K562 (cell line): ENCODE data around the gene CYP4F12. TPM values are rescaled to one million over a fixed set of nuclear protein-coding genes. Genes with fewer than 3 reads are reported as not detected.
A peak's percentile ranks its signal among the peaks of the same experiment; 100 is the strongest.

ENCODE experiments used
- EHMT2 ChIP-seq: fragments of 450-650 bp; IDR thresholded peaks from 2 replicates; pipeline ENCODE4 v1.6.1; 2018; ENCODE audit warnings: antibody characterized with exemption
- KLF1 ChIP-seq: fragments of 450-650 bp; IDR thresholded peaks from 2 replicates; pipeline ENCODE4 v1.6.1; 2016; ENCODE audit warnings: missing genetic modification characterization, missing compliant biosample characterization
- KLF16 ChIP-seq: IDR thresholded peaks from 2 replicates; pipeline ENCODE4 v1.6.1; 2016; ENCODE audit warnings: antibody characterized with exemption
- KLF6 ChIP-seq: fragments of 250-450 bp; sonication (Bioruptor Pico); IDR thresholded peaks from 2 replicates; pipeline ENCODE4 v1.4.0; 2020; ENCODE audit warnings: mild to moderate bottlenecking, moderate library complexity, borderline replicate concordance
- PCBP1 ChIP-seq: fragments of 200-400 bp; formaldehyde crosslinking; IDR thresholded peaks from 2 replicates; pipeline ENCODE4 v1.6.1; 2018; ENCODE audit warnings: mild to moderate bottlenecking, low read depth, low read length; ENCODE audit not compliant: poor library complexity, severe bottlenecking
- PHB2 ChIP-seq: fragments of 450-650 bp; IDR thresholded peaks from 2 replicates; pipeline ENCODE4 v1.6.1; 2017; ENCODE audit warnings: low read depth
- PRMT5 ChIP-seq: sonication (generic); formaldehyde crosslinking; IDR thresholded peaks from 2 replicates; pipeline ENCODE4 v1.5.0; 2020; ENCODE audit warnings: missing genetic modification reagents
- TAF1 ChIP-seq: IDR thresholded peaks from 2 replicates; pipeline ENCODE4 v1.6.1; 2011; ENCODE audit warnings: mild to moderate bottlenecking, low read length, moderate library complexity; ENCODE audit not compliant: insufficient read depth, control insufficient read depth, severe bottlenecking; ENCODE audit errors: extremely low read depth
- U2AF1 ChIP-seq: fragments of 200-400 bp; formaldehyde crosslinking; optimal IDR thresholded peaks from 2 replicates; pipeline ENCODE3; 2017; ENCODE audit warnings: mild to moderate bottlenecking, low read depth, low read length, moderate library complexity
- ZBTB2 ChIP-seq: fragments of 450-650 bp; IDR thresholded peaks from 2 replicates; pipeline ENCODE4 v1.6.1; 2016; ENCODE audit warnings: antibody characterized with exemption
- ZNF3 ChIP-seq: fragments of 250-450 bp; sonication (Bioruptor Pico); IDR thresholded peaks from 2 replicates; pipeline ENCODE4 v1.5.0; 2021; ENCODE audit warnings: mild to moderate bottlenecking, moderate library complexity
- ZNF644 ChIP-seq: fragments of 200-800 bp; sonication (Bioruptor generic); IDR thresholded peaks from 2 replicates; pipeline ENCODE4 v1.6.1; 2016; ENCODE audit warnings: low read depth, missing genetic modification characterization, missing compliant biosample characterization
- polyA plus RNA-seq, 8 experiments: library from polyadenylated mRNA; depleted of rRNA in 4 of 8; stranded (reverse) in 5 of 8; unstranded in 3 of 8; fragments of >200 nt; fragmentation: Nextera tagmentation in 2 of 8; fragmentation: Illumina TruSeq in 1 of 8; extraction: Ambion mirVana in 2 of 8; extraction: Trizol in 1 of 8; gene quantifications; 2 replicates each; pipeline versions ENCODE4 v1.2.1 to v1.2.3, GENCODE V29; 2011 to 2014; ENCODE audit warnings: inconsistent platforms in 1 of 8, missing spikeins in 1 of 8
- total RNA-seq, 7 experiments: library from RNA; depleted of rRNA in 6 of 7; stranded (reverse); fragments of >200 nt in 6 of 7; fragmentation: Illumina TruSeq in 2 of 7; extraction: Trizol in 2 of 7; gene quantifications; 2 replicates each; pipeline versions ENCODE4 v1.2.1 to v1.2.3, GENCODE V29; 2011 to 2021; ENCODE audit warnings: low replicate concordance in 1 of 7
- TF ChIP-seq, protein P1 (sequence below), 2 experiments: fragments of 450-650 bp in 1 of 2; sonication (generic) in 1 of 2; formaldehyde crosslinking in 1 of 2; IDR thresholded peaks; 2 replicates each; pipeline versions ENCODE4 v1.7.1 to v1.9.0; 2016 to 2022; ENCODE audit warnings: inconsistent platforms in 1 of 2, mild to moderate bottlenecking in 1 of 2, missing genetic modification reagents in 1 of 2
- TF ChIP-seq, protein P2 (sequence below): fragments of 450-650 bp; formaldehyde crosslinking; conservative IDR thresholded peaks from 2 replicates; pipeline ENCODE4 v1.4.0; 2022; ENCODE audit warnings: mild to moderate bottlenecking, missing genetic modification characterization
- TF ChIP-seq, protein P3 (sequence below): fragments of 250-450 bp; sonication (Bioruptor Pico); IDR thresholded peaks from 2 replicates; pipeline ENCODE4 v1.5.1; 2021; ENCODE audit warnings: mild to moderate bottlenecking

The CYP4F12 gene
- total and polyA plus RNA-seq, 9 of the 15 experiments (the other 6 are each of a cell fraction or from before 2014, with no cell fraction given) = not detected

DNA sequence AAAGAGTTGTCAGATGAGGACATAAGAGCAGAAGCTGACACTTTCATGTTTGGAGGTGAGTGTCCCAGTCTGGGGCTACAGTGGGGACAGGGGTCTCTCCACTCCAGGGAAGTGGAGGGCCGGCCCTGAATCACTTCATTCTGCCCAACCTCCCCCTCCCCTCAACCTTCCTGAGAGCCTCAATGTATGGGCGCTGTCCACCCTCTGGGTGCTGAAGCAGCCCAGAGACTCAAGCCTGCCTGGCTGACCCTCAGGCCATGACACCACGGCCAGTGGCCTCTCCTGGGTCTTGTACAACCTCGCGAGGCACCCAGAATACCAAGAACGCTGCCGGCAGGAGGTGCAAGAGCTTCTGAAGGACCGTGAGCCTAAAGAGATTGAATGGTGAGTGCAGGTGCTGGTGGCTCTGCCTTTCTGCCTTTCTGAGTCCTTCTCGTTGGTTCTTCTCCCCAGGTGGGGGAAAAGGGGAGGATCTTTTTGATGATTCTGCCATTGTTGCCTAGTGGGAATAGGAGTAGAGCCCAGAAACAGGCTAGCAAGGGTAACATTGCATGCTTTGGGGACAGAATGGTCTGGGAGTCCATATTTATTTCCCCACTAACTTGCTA lies 49.1 kb upstream of the CYP4F12 start (continued):
- TF ChIP-seq, protein P1, sequence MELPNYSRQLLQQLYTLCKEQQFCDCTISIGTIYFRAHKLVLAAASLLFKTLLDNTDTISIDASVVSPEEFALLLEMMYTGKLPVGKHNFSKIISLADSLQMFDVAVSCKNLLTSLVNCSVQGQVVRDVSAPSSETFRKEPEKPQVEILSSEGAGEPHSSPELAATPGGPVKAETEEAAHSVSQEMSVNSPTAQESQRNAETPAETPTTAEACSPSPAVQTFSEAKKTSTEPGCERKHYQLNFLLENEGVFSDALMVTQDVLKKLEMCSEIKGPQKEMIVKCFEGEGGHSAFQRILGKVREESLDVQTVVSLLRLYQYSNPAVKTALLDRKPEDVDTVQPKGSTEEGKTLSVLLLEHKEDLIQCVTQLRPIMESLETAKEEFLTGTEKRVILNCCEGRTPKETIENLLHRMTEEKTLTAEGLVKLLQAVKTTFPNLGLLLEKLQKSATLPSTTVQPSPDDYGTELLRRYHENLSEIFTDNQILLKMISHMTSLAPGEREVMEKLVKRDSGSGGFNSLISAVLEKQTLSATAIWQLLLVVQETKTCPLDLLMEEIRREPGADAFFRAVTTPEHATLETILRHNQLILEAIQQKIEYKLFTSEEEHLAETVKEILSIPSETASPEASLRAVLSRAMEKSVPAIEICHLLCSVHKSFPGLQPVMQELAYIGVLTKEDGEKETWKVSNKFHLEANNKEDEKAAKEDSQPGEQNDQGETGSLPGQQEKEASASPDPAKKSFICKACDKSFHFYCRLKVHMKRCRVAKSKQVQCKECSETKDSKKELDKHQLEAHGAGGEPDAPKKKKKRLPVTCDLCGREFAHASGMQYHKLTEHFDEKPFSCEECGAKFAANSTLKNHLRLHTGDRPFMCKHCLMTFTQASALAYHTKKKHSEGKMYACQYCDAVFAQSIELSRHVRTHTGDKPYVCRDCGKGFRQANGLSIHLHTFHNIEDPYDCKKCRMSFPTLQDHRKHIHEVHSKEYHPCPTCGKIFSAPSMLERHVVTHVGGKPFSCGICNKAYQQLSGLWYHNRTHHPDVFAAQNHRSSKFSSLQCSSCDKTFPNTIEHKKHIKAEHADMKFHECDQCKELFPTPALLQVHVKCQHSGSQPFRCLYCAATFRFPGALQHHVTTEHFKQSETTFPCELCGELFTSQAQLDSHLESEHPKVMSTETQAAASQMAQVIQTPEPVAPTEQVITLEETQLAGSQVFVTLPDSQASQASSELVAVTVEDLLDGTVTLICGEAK (IDR thresholded peaks at IDR 0.05) = no peak
- TF ChIP-seq, protein P1 (CRISPR knock-in tag; IDR thresholded peaks at IDR 0.05) = no peak
- TF ChIP-seq, protein P2, sequence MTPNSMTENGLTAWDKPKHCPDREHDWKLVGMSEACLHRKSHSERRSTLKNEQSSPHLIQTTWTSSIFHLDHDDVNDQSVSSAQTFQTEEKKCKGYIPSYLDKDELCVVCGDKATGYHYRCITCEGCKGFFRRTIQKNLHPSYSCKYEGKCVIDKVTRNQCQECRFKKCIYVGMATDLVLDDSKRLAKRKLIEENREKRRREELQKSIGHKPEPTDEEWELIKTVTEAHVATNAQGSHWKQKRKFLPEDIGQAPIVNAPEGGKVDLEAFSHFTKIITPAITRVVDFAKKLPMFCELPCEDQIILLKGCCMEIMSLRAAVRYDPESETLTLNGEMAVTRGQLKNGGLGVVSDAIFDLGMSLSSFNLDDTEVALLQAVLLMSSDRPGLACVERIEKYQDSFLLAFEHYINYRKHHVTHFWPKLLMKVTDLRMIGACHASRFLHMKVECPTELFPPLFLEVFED (CRISPR knock-in tag) = no peak
- no peak for TF ChIP-seq ZNF644 (tag)
- TF ChIP-seq KLF16 = no peak
- no peak for TF ChIP-seq KLF6 (CRISPR knock-in tag)
- no peak for TF ChIP-seq ZNF3 (CRISPR knock-in tag)
- TF ChIP-seq, protein P3, sequence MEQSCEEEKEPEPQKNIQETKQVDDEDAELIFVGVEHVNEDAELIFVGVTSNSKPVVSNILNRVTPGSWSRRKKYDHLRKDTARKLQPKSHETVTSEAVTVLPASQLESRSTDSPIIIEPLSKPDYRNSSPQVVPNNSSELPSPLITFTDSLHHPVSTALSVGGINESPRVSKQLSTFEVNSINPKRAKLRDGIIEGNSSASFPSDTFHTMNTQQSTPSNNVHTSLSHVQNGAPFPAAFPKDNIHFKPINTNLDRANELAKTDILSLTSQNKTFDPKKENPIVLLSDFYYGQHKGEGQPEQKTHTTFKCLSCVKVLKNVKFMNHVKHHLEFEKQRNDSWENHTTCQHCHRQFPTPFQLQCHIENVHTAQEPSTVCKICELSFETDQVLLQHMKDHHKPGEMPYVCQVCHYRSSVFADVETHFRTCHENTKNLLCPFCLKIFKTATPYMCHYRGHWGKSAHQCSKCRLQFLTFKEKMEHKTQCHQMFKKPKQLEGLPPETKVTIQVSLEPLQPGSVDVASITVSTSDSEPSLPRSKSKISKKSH (CRISPR knock-in tag) = no peak
- peak; percentile 89 for TF ChIP-seq PRMT5
- no peak for TF ChIP-seq PHB2
- TF ChIP-seq TAF1 = no peak
- no peak for TF ChIP-seq PCBP1
- peak; percentile 98 for TF ChIP-seq EHMT2
- TF ChIP-seq ZBTB2 = no peak
- TF ChIP-seq KLF1 (tag) = no peak
- TF ChIP-seq U2AF1 = no peak
